HG03025 (cell line): ENCODE data around the gene SLF2.

ENCODE experiments used
- ATAC-seq: cut with Tn5 transposase; IDR thresholded peaks from one replicate; pipeline ENCODE4 v1.9.1; 2021; ENCODE audit warnings: mild to moderate bottlenecking, moderate library complexity; ENCODE audit not compliant: unreplicated experiment, low FRiP score

Gene SLF2

DNA sequence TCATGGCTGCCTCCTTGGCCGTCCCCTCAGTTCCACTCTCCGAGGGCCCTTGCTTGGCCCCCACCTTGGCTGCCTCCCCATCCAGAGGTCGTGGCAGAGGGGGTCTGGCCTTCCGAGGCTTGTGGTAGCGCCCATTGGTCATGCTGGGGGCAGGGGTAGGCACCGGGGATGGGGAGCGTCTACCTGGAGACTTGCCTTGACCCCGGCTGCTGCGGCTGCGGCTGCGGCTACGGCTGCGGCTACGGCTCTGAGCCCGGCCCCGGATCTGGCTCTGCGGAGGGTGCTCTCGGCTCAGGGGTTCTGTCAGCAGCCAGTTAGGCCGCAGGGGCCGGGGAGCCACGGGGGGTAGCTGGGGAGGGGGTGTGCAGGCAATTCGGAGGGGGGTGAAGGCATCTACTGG lies 97.6 kb downstream of the SLF2 start:
- no peak for ATAC-seq

DNA sequence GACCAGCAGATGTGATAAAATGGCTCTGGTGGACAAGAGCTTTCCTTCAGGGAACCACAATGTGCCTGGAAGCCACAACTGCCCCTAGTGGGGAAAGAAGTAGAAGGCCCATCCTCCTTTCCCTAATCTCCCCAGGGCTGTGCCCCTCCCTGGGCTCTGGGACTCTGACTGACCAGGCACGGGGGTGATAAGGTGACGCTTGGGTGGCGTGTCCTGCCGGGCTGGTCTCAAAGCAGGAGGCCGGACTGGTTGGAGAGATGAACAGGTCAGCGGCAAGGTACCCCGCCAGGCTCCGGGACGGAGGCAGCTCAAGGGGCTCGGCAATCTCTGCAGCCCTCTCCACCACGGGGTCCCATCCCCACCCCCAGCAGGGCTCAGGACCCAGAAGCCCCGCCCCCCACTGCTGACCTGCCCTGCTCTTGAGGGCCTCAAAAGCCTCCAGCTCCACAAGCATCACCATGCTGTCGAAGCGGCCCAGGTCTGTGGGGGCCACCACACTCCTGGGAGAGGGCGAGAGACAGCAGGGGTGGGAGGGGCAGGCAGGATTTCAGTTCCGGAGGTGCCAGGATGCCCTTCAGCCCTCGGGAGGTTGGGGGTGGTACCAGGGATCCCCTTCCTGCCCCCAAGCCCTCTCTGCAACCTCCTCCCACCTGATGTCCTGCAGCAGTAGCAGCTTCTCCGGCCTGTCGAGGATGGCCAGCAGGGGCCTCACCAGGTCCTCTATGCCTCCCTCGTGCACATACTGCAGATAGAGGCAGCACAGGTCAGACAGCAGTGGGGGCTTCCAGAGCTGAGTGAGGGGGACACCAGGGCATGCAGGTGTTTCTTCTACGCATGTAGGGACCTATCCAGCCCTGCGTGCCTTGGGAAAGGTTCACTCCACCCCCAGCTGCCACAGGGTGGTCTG lies 99.0 kb downstream of the SLF2 start:
- ATAC-seq = no peak

DNA sequence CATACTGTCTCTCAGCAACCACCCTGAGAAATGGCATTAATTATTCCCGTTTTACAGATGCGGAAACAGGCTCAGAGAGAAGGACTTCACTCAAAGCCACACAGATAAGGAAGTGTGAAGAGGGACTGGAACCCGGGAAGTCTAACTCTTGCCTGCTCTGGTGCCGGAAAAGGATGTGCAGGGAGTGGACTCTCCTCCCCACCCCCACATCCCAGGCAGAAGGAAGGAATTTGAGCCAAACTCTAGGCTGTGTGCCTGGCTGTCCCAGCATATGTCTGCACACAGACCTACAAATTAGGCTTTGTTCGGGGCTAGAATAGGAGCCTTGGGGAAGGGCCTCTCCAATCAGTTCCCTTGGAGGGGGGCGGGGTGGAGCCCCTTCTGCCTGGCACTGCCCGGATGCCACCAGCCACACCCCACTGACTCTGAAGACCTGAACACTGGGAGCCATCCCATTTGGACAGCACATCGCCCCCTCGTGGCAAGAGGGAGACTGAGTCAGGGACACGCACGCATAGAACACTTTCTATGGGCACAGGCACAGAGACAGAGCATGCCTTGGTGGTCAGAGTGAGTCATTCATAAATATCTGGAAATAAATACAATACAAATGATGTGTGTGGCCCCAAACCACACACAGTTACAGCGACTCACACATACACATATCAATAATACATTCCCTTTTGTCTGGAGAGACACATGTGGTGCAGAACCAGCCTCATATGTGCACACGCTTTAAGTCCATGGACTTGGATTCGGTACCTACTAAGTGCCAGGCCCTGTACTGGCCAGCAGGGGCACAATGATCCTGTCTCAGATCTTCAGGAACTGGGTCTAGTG lies 100.0 kb downstream of the SLF2 start:
- ATAC-seq = no peak

DNA sequence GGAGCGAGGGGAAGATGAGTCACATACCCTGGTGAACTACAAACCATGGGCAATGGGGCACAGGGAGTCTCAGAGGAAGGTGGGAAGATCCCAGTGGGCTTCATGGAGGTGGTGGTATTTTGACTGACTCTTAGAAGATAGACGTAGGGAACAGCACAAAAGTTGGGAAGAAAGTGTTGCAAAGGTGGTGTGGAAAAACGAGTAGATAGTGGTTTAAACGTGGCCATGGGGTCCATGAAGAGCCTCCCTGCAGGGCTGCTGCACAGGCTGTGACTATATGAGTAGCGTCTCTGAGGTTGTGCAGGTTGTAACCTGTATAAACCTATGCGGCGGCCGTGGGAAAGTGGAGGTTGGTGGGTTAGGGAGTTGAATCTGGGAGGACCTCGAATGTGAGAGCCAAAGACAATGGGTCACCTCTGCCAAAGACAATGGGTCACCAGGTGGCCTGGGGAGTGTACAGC lies 100.6 kb downstream of the SLF2 start:
- ATAC-seq = no peak

DNA sequence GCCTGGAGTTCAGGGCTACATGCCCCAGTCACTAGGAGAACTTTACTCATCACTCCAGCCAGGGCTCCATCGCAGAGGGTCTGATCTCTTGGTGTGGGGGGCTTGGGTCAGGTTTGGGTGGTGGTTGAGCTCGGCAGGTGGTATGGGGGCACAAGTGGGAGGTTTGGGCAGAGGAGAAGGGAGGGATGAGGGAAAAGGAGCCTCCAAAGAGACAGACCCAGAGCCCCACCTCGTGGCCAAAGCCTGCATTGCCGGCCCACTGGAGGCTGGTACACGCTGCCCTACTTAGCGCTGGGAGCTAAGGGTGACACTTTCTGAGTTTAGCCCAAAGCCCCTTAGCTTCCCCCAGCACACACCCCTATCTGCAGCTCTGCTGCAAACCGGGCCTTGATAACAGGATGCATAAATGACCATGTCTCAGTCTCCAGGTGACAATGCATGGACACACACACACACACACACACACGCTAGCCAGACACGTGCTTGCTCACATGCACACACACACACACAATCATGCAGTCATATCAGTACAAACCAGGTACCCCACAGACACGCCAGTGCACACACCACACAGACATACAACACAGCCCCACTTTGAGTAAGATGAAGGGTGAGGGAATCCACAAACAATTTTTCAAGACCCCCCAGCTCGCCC lies 101.6 kb downstream of the SLF2 start:
- no peak for ATAC-seq
